HCT116 (cell line): ENCODE measurements around the gene TBXA2R. TPM values are rescaled to one million over a fixed set of nuclear protein-coding genes. Genes with fewer than 3 reads are reported as not detected.

Source experiments
- ATAC-seq: fragments of 200-7000 bp; cut with Tn5 transposase; 2 replicates; pipeline ENCODE4 v1.9.1; 2020; ENCODE audit warnings: mild to moderate bottlenecking, moderate library complexity
- BruUV-seq: library from RNA; stranded (reverse); fragments of 400-500 nt; replicated peaks from 2 replicates; lab custom pipeline; 2021; lab: Mats Ljungman, UMichigan
- CTCF ChIA-PET: fragments of 300-600 bp; sonication (Branson Sonifier 250); formaldehyde crosslinking; loops from one replicate; lab custom pipeline; 2021; ENCODE audit warnings: antibody characterized with exemption; lab: Charles Lee
- POLR2A ChIA-PET: fragments of 300-600, 350-600 bp; sonication (Branson Sonifier 250); formaldehyde crosslinking; loops from one replicate; lab custom pipeline; 2021; ENCODE audit warnings: antibody characterized with exemption; lab: Charles Lee
- RAD21 ChIA-PET, 2 experiments: fragments of 300-600 bp; sonication (Branson Sonifier 250); formaldehyde crosslinking; loops; one replicate each; lab custom pipeline; 2023; ENCODE audit warnings: low total read pairs in 2 of 2; ENCODE audit not compliant: uncharacterized antibody in 2 of 2, unreplicated experiment in 2 of 2, low non-redundant PET in 1 of 2; lab: Charles Lee
- DNase-seq: peaks from one replicate; pipeline ENCODE4 v3.0.0-alpha.2; 2010; ENCODE audit warnings: low read depth, low spot score
- H2AFZ ChIP-seq: fragments of 200-600 bp; shearing (Covaris generic), sonication (generic); 2 replicates; pipeline ENCODE4 v1.6.1; 2017; ENCODE audit warnings: low read depth, mixed run types, mixed read lengths, antibody characterized with exemption, low read length; ENCODE audit not compliant: poor library complexity, severe bottlenecking
- H3K27ac ChIP-seq: 2 replicates; pipeline ENCODE4 v1.5.1; 2012; ENCODE audit warnings: low read depth, low read length
- H3K27me3 ChIP-seq: fragments of 200-600 bp; sonication (generic); 2 replicates; pipeline ENCODE4 v1.6.1; 2016; ENCODE audit warnings: mixed run types, low read length, mixed read lengths; ENCODE audit not compliant: insufficient read depth
- H3K36me3 ChIP-seq, 2 experiments: fragments of 200-500 bp in 1 of 2; fragments of 200-600 bp in 1 of 2; sonication (Bioruptor generic) in 1 of 2; sonication (generic) in 1 of 2; 2 replicates each; pipeline versions ENCODE4 v1.5.1 to v1.6.1; 2014 to 2016; ENCODE audit warnings: low read length in 2 of 2, inconsistent platforms in 1 of 2, mixed read lengths in 1 of 2, mixed run types in 1 of 2; ENCODE audit not compliant: insufficient read depth in 2 of 2, control insufficient read depth in 1 of 2
- H3K4me1 ChIP-seq, 2 experiments: fragments of 200-600 bp in 1 of 2; sonication (generic) in 1 of 2; 2 replicates each; pipeline versions ENCODE4 v1.5.1 to v1.6.1; 2012 to 2017; ENCODE audit warnings: low read length in 2 of 2, inconsistent platforms in 1 of 2, mild to moderate bottlenecking in 1 of 2, mixed read lengths in 1 of 2, mixed run types in 1 of 2, moderate library complexity in 1 of 2; ENCODE audit not compliant: insufficient read depth in 2 of 2, control insufficient read depth in 1 of 2
- H3K4me2 ChIP-seq: fragments of 200-600 bp; sonication (generic); 2 replicates; pipeline ENCODE4 v1.6.1; 2017; ENCODE audit warnings: mixed run types, low read length, mixed read lengths
- H3K4me3 ChIP-seq, 2 experiments: fragments of 200-600 bp in 1 of 2; sonication (generic) in 1 of 2; replicated peaks in 1 of 2; 2 replicates each; pipeline ENCODE4 v1.5.1; 2011 to 2016; ENCODE audit warnings: low read length in 2 of 2, control low read depth in 1 of 2, low read depth in 1 of 2, mild to moderate bottlenecking in 1 of 2, mixed read lengths in 1 of 2, mixed run types in 1 of 2
- H3K79me2 ChIP-seq: fragments of 200-600 bp; sonication (generic); 2 replicates; pipeline ENCODE4 v1.6.1; 2017; ENCODE audit warnings: mild to moderate bottlenecking, mixed run types, low read length, moderate library complexity, mixed read lengths; ENCODE audit not compliant: insufficient read depth
- H3K9ac ChIP-seq: fragments of 200-600 bp; sonication (generic); 2 replicates; pipeline ENCODE4 v1.6.1; 2016; ENCODE audit warnings: low read length, mixed read lengths
- H3K9me2 ChIP-seq: fragments of 200-600 bp; sonication (generic), shearing (Covaris generic); 2 replicates; pipeline ENCODE4 v1.6.1; 2017; ENCODE audit warnings: mixed run types, mild to moderate bottlenecking, moderate library complexity; ENCODE audit not compliant: insufficient read depth
- H3K9me3 ChIP-seq, 2 experiments: fragments of 200-500 bp in 1 of 2; fragments of 200-600 bp in 1 of 2; sonication (Bioruptor generic) in 1 of 2; sonication (generic) in 1 of 2; 2 replicates each; pipeline ENCODE4 v1.6.1; 2014 to 2017; ENCODE audit warnings: low read length in 2 of 2, mixed read lengths in 2 of 2, inconsistent platforms in 1 of 2, low read depth in 1 of 2, mild to moderate bottlenecking in 1 of 2, mixed run types in 1 of 2, moderate library complexity in 1 of 2; ENCODE audit not compliant: control insufficient read depth in 1 of 2, insufficient read depth in 1 of 2
- H4K20me1 ChIP-seq: fragments of 200-600 bp; sonication (generic), shearing (Covaris generic); 2 replicates; pipeline ENCODE4 v1.6.1; 2017; ENCODE audit warnings: mixed run types, mild to moderate bottlenecking, moderate library complexity; ENCODE audit not compliant: insufficient read depth
- CBX3 ChIP-seq: IDR thresholded peaks from 2 replicates; pipeline ENCODE4 v1.6.1; 2012; ENCODE audit warnings: low read depth
- CEBPB ChIP-seq: IDR thresholded peaks from 2 replicates; pipeline ENCODE4 v1.6.1; 2012; ENCODE audit warnings: low read depth
- CTCF ChIP-seq, 3 experiments: fragments of 200-600 bp in 1 of 3; sonication (generic) in 1 of 3; IDR thresholded peaks in 2 of 3; conservative IDR thresholded peaks in 1 of 3; 2 replicates each; pipeline ENCODE4 v1.5.1; 2012 to 2017; ENCODE audit warnings: low read depth in 2 of 3, low read length in 2 of 3, antibody characterized with exemption in 1 of 3, borderline replicate concordance in 1 of 3, control low read depth in 1 of 3, mild to moderate bottlenecking in 1 of 3, mixed read lengths in 1 of 3, mixed run types in 1 of 3, moderate library complexity in 1 of 3; ENCODE audit not compliant: insufficient read depth in 1 of 3
- ELF1 ChIP-seq: IDR thresholded peaks from 2 replicates; pipeline ENCODE4 v1.6.1; 2012; ENCODE audit warnings: low read depth, borderline replicate concordance
- JUND ChIP-seq: IDR thresholded peaks from 2 replicates; pipeline ENCODE4 v1.6.1; 2012
- SIN3A ChIP-seq: IDR thresholded peaks from 2 replicates; pipeline ENCODE4 v1.6.1; 2012; ENCODE audit warnings: low read depth
- SP1 ChIP-seq: IDR thresholded peaks from 2 replicates; pipeline ENCODE4 v1.6.1; 2012; ENCODE audit warnings: low read depth
- TCF7L2 ChIP-seq: IDR thresholded peaks from 2 replicates; pipeline ENCODE4 v1.7.0; 2011; ENCODE audit warnings: borderline replicate concordance, inconsistent platforms; ENCODE audit not compliant: insufficient read depth, insufficient read length; ENCODE audit errors: extremely low read depth
- ZNF274 ChIP-seq: fragments of 200-500 bp; sonication (Bioruptor generic); IDR thresholded peaks from 2 replicates; pipeline ENCODE4 v1.6.1; 2014; ENCODE audit warnings: mild to moderate bottlenecking, low read depth, low read length, inconsistent platforms
- intact Hi-C: fragments of 100-400 bp; cut with micrococcal nuclease; formaldehyde crosslinking; loops from 2 replicates; pipeline ENCODE4 v1.10.0; 2022
- total RNA-seq: library from RNA; stranded (reverse); gene quantifications from one replicate; pipeline ENCODE4 v1.2.1, GENCODE V29; 2021; ENCODE audit not compliant: unreplicated experiment
- TF ChIP-seq, protein P1 (sequence below): IDR thresholded peaks from 2 replicates; pipeline ENCODE4 v1.6.1; 2012
- TF ChIP-seq, protein P2 (sequence below): IDR thresholded peaks from 2 replicates; pipeline ENCODE4 v1.6.1; 2012; ENCODE audit warnings: low read depth

TBXA2R gene
- total RNA-seq, 1 experiment from 2014 or later, result 2.3 TPM

DNA sequence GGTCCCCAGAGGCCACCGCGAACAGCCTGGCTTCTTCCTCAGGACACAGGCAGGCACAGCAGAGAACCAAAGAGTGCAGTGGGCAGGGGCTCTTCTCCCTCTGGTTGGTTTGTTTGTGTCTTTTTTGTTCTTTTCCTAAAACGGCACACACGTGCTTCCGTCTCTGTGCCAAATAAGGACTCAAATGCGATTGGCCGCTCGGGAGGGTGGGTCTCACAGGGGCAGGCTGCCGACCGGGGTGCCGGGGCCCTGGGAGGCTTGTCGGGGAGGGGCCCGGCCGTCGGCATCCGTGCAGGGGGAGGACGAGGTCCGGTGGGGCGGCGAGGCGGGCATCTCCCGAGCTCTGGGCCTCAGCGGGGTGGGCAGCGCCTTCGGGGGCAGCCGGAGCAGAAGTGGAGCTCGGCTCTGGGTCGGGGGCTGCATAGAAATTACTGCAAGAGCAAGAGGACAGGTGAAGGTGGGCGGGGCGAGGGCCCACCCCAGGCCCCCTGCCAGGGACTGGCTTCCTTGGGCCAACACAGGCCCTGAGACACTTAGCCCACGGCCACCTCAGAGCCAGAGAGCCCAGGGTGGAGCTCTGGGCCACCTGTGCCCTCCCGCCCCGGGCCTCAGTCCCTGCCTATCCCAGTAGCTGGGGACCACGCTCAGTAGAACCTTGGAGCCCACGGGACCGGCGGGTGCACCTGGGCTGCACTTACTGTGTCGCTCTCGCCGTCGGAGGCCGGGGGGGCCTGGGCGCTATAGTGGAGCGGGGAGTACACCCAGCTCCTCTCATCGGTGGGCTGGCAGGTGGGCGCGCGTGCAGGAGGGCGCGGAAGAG, 26.3 kb upstream of the TBXA2R start:
- Histone ChIP-seq H3K9ac (no peak overlapping the region), H3K9me2 (no peaks in the 10 kb centered on the region), H3K27me3 (no peaks in the 10 kb centered on the region), H3K27ac (no peak overlapping the region), H3K4me3 (no peak overlapping the region), H4K20me1 (no peaks in the 10 kb centered on the region), H3K36me3 (no peaks in the 10 kb centered on the region; a peak in 1 of 4 replicates), H3K4me1 (no peaks in the 10 kb centered on the region), H3K9me3 (no peaks in the 10 kb centered on the region), H2AFZ (no peak overlapping the region), H3K4me2 (no peak overlapping the region), H3K79me2 (no peaks in the 10 kb centered on the region)
- RAD21 ChIA-PET, result no interaction called here
- no TSS peak for BruUV-seq
- intact Hi-C loops, result no loop called here
- ATAC-seq, result no peak; the same call in 1 of the 2 replicates
- CTCF ChIA-PET, result no interaction called here
- no peak for TF ChIP-seq TCF7L2
- TF ChIP-seq ZNF274, result no peak
- TF ChIP-seq SP1, result no peak
- TF ChIP-seq, protein P1, sequence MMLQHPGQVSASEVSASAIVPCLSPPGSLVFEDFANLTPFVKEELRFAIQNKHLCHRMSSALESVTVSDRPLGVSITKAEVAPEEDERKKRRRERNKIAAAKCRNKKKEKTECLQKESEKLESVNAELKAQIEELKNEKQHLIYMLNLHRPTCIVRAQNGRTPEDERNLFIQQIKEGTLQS, result no peak
- no peak for TF ChIP-seq JUND
- no peak for TF ChIP-seq SIN3A
- no peak for TF ChIP-seq CBX3
- no peak for DNase-seq
- POLR2A ChIA-PET, result no interaction called here

DNA sequence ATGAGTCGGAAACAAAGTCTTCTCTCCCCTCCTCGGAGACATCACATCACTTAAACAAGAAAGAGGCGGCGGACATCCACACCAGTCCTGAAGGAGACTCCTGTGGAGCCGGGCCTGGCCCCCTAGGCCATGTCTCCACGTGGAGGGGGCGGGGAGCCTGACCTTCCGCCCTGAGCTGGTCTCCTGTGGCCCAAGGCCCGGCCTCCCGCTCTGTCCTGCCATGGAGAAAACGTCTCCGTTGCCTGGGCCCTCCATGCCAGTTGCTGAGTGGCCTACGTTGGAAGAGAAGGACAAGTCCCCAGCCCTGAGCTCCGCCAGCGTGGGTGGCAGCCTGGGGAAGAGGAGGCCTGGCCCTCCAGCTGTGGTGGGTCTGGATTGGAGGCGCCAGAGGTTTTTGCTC, 25.4 kb upstream of the TBXA2R start:
- Histone ChIP-seq H3K4me1 (peaks cover 0 to 4% of the 10 kb centered on the region in 2 experiments; a peak in 2 of 4 replicates), H2AFZ (no peak overlapping the region), H3K27ac (no peak overlapping the region), H3K36me3 (no peaks in the 10 kb centered on the region; a peak in 1 of 4 replicates), H3K27me3 (no peaks in the 10 kb centered on the region), H3K79me2 (no peaks in the 10 kb centered on the region), H3K4me3 (no peak overlapping the region), H3K9me3 (no peaks in the 10 kb centered on the region), H3K4me2 (no peak overlapping the region), H3K9me2 (no peaks in the 10 kb centered on the region), H3K9ac (no peak overlapping the region), H4K20me1 (no peaks in the 10 kb centered on the region)
- DNase-seq (no peak), ATAC-seq (no peak)
- no TSS peak for BruUV-seq
- intact Hi-C loops, result no loop called here
- ChIA-PET RAD21 (no interaction called here), CTCF (interaction anchor here (0.9 kb wide), 1 partner anchor 190 kb away, joined by 4 read pairs; no protein-coding TSS in a partner anchor), POLR2A (no interaction called here)
- TF ChIP-seq, protein P2, sequence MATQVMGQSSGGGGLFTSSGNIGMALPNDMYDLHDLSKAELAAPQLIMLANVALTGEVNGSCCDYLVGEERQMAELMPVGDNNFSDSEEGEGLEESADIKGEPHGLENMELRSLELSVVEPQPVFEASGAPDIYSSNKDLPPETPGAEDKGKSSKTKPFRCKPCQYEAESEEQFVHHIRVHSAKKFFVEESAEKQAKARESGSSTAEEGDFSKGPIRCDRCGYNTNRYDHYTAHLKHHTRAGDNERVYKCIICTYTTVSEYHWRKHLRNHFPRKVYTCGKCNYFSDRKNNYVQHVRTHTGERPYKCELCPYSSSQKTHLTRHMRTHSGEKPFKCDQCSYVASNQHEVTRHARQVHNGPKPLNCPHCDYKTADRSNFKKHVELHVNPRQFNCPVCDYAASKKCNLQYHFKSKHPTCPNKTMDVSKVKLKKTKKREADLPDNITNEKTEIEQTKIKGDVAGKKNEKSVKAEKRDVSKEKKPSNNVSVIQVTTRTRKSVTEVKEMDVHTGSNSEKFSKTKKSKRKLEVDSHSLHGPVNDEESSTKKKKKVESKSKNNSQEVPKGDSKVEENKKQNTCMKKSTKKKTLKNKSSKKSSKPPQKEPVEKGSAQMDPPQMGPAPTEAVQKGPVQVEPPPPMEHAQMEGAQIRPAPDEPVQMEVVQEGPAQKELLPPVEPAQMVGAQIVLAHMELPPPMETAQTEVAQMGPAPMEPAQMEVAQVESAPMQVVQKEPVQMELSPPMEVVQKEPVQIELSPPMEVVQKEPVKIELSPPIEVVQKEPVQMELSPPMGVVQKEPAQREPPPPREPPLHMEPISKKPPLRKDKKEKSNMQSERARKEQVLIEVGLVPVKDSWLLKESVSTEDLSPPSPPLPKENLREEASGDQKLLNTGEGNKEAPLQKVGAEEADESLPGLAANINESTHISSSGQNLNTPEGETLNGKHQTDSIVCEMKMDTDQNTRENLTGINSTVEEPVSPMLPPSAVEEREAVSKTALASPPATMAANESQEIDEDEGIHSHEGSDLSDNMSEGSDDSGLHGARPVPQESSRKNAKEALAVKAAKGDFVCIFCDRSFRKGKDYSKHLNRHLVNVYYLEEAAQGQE, result no peak
- TF ChIP-seq CTCF (IDR thresholded peaks at IDR 0.05 in 2 of 3, conservative IDR thresholded peaks at IDR 0.05 in 1 of 3; ENCODE audit: borderline replicate concordance in 1 of 3, insufficient read depth in 1 of 3, low read depth in 2 of 3, low read length in 2 of 3) (no peak), ELF1 (no peak), CEBPB (no peak)
